NCI-H345 treated with DMSO at 0.1 percent for 48 hours (cell line): Measurements from ENCODE around the gene TMEM51.

Experiments used
- DNase-seq: peaks from one replicate; lab custom pipeline; 2025; ENCODE audit not compliant: unreplicated experiment; lab: John Stamatoyannopoulos, UW

TMEM51 gene

DNA sequence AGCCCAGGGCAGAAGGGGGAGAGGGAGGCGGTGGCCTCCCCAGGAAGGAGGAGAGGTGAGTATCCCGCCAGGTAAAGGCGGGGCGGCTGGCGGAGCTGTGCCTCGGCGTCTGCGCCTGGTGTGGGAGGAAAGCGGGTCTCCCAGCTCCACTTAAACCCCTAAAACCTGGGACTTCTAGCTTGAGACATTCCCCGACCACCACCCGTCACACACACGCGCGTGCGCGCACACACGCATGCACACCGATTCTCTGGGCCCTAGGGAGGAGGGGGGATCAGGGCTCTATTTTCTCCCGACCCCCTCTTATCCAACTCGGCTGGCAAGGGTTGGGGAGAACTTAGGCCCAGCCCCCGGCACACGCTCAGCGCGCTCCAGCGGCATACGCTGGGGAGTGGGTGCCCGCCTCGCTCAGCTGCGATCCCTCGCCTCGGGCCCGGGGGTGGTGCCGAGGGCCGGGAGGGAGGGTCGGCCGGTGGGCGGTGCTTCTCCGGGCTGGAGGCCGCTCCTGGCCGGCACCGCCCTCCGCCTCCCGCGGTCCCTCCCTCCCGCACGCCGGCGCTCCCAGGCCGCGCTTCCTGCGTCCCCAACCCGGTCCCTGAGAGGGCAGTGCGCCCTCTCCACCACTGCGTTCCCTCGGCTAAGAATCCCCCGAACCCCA is at the start of gene TMEM51:
TMEM51 (plus strand) TSS at position 564 of the 658 bp plus-strand sequence. CDS start 61,341 bp downstream, outside the sequence.
- peak; percentile 66 for DNase-seq

DNA sequence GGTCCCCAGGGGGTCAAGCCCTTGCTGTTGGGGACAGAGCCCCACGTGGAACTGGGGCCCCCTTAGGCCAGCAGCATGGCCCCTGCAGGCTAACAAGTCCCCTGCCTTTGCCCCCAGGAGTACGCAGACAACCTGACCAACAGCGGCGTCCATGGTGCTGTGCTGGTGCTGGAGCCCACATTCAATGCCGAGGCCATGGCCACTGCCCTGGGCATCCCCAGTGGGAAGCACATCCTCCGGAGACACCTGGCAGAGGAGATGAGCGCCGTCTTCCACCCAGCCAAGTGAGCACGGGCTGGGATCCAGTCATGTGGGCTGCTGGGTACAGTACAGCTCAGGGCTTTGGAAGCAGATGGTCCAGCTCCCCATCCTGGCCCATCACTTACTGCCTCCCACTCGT is 49.6 kb upstream of the TMEM51 start:
- DNase-seq = no peak

GRCh38 chr1:15104768-15105167 is 48.8 kb upstream of the TMEM51 start:
- DNase-seq = no peak

DNA sequence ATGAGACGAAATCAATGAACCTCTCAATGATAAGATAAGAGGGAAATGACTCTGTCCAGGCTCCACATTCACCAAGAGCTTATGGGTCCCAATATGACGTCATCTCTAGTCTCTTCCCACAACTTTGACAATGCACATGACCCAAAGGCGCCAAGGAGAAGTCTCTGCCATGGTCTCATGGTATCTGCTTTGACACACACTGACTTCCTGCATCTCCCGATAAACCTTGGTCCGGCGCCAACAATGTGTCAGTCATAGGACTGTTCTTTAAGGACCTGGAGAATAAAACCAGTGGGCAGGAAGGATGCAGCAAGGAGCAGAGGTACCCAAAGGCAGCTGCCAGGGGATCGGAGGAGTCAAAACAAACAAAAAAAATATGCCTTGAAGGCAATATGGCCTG is 46.9 kb upstream of the TMEM51 start:
- no peak for DNase-seq

GRCh38 chr1:15107058-15107687 is 46.4 kb upstream of the TMEM51 start:
- no peak for DNase-seq

- no peak for DNase-seq
These were observed 45.6 kb upstream of the TMEM51 start for GRCh38 chr1:15107911-15108310.

GRCh38 chr1:15110128-15110866 is 43.2 kb upstream of the TMEM51 start:
- no peak for DNase-seq

- DNase-seq = no peak
These were observed 42.7 kb upstream of the TMEM51 start for GRCh38 chr1:15110867-15111230.

DNA sequence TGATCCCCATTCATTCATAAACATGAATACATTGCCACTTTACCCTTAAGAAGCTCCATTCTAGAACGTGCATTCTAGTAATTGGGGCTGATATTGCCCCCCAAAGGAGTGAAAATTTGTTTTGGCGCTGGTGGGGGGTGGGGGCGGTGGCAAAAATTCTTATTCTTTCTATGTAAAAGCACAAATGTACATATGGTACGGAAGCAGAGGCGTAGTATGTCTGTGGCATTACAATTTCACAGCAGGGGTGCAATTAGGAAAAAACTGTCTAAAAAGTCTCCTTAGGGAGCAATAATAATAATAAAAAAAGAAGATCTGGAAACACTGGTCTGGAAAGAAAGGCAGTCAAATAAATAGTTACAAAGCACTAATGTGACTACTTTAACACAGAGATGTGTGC is 40.4 kb upstream of the TMEM51 start:
- no peak for DNase-seq

- no peak for DNase-seq
These were observed 38.7 kb upstream of the TMEM51 start for GRCh38 chr1:15114884-15115283.

- DNase-seq = no peak
These were observed 37.8 kb upstream of the TMEM51 start for GRCh38 chr1:15115542-15116330.

- DNase-seq = no peak
These were observed 36.6 kb upstream of the TMEM51 start for GRCh38 chr1:15116966-15117365.

- no peak for DNase-seq
These were observed 35.7 kb upstream of the TMEM51 start for GRCh38 chr1:15117671-15118325.

DNA sequence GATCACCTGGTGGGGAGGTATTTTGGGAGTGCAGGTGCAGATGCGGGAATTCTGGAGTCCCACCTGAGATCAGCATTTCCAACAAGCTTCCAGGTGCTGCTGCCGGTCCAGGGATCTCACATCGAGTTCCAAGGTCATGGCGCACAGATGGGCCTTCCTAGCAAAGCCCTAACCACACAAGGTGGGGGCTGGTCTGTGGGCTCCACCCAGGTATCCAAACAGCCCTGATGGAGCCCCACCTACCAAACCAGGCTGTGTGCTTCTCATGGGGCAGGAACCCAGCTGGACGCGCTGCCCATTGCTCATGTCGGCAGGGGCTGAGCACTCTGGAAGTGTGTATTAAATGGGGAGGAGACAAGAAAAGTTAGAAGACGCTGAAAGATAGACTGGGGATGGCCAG is 35.0 kb upstream of the TMEM51 start:
- no peak for DNase-seq

DNA sequence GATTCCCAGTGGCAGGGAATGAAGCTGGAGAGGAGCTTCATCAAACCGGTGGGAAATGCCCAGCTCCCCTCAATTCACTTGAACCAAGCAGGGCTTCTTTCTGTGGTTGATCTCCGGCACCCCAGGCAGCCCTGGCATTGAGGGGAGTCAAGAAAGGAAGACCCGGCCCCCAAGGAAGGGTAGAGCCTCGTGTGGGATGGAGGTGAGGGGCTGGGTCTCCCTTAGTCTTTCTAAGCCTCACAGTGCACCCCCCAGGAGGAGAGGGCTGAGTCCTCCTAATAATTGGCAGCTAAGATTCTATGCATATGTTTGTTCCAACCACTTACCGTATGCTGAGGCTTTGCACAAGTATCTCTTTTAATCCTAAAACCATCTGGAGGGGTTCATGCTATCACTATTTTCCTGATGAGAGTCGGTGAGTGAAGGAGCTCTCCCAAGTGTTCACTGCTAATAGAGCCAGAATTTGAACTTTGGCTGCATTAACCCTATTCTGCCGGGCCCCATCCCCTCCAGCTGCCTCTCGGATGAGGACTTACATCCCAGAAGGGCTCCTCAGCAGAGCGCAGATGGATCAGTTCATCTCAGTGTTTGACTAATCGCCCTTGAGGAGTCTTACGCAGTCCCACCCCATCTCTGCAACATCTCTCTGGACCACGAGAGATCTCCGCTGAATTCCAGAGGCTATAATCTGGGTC is 33.1 kb upstream of the TMEM51 start:
- no peak for DNase-seq

DNA sequence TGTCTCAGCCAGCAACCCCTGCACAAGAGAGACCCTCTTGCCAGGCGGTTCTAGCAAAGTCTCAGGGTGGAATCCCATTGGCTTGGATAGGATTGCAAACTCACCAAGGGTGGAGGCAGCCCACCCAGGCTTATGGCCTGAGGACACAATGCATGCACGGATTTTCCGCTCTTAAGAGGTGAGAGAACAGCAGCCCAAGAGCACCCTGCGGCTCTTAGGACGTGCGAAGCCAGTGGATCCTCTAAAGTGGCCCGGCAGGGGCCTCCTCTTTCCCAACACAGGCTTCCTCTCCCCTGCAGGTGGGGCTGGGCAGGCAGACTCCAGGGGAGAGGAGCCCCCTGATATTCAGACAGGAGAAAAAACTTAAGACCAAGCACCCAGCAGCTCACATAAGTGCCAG is 31.2 kb upstream of the TMEM51 start:
- no peak for DNase-seq

DNA sequence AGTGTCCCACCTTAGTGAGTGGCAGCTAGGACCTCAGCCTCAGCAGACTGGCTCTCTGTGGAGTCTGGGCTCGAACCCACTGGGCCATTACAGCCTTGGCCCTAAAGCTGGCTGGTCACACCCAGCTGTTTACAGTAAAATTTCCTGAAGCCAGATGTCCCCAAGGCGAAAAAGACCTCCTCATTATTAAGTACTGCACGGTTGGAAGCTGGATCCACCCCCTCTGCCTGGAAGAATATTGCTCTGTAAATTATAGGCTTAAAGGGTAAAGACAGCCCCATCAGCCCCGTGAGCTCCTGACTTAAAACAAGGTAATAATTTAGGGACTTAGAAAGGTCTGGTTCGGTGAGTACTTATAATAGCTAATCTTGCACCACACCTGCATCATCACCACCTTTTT is 30.3 kb upstream of the TMEM51 start:
- DNase-seq = no peak

GRCh38 chr1:15123925-15124324 is 29.6 kb upstream of the TMEM51 start:
- DNase-seq = no peak

DNA sequence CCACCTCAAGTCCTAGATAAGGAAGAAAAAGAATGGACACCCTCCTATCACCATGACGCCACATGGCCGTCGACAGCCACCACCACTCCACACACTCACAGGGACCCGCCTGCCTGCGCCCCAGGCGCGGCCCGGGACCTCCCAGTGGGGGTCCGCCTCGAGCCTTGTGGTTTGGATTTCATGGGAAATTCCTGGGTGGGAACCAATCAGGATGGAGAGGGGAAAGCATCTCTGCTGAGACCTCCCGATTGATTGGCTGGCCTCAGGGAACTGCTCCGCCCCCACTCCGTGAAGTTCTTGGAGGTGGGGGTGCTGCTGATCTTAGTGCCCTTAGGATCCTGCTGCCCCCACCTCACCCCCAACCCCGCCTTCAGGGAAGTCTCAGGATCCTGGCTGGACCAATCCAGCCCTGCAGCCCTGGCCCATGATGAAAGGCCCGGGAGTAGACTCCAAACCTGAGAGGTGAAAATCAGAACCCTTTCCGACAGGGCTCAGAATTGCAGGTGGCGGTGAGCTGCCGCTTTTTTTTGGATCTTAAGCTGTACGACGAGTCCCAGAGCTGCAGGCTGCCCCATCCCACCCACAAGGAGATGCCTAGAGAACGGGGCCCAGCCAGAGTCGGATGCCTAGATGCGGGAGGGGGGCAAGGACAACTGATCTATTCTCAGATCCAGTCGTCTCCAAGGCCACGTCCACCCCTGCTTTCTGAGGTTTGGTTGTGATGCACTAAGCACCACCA is 29.0 kb upstream of the TMEM51 start:
- DNase-seq = no peak
